ENCODE data around the gene VAMP4.
"Not testable (repeated sequence)": the region's sequence is repeated elsewhere in the genome, so short reads cannot be mapped to it uniquely, and the experiment has no call there.

VAMP4 gene

DNA sequence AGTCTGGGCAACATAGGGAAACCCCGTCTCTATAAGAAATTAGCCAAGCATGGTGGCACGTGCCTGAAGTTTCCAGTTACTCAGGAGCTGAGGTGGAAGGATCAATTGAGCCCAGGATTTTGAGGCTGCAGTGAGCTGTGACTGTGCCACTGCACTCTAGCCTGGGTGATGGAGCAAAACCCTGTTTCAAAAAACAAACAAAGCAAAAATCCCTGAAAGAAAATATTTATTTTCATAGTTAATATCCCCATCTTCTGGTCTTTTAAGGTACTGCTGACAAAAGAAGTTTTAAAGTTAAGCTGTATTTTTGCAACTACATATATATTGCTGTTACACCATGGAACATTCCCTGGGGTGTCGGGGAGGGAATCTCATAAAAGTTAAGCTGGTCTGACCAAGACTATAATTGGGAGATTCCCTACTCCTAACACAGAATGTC, 26.0 kb downstream of the VAMP4 start:
- no peak for DNase-seq (ENCODE audit: low read depth, low spot score)
- H3K4me3 ChIP-seq (ENCODE audit: low read length) = no peak overlapping the region

DNA sequence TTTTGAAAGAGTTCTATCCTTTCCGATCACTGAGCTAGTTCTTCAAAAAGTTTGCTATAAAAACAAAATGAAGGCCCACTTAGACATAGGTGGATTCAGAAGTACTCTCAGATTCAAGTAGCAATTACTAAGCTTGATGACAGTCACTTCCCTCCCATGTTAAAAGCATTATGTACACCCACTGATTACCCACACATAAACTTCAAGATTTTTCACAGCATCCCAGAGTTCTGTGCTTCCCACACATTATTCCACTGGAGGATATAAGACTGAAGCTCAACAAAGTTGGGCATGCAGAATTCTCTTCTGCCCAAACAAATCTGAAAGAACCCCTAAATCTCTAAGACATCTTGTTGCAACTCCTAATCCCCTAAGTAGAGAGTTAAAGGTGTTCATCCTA, 29.5 kb downstream of the VAMP4 start:
- no peak overlapping the region for H3K4me3 ChIP-seq (ENCODE audit: low read length)
- no peak for DNase-seq (ENCODE audit: low read depth, low spot score)

- no peak overlapping the region for H3K4me3 ChIP-seq (ENCODE audit: low read length)
Measured at GRCh38 chr1:171711643-171712042, 30.2 kb downstream of the VAMP4 start.

DNA sequence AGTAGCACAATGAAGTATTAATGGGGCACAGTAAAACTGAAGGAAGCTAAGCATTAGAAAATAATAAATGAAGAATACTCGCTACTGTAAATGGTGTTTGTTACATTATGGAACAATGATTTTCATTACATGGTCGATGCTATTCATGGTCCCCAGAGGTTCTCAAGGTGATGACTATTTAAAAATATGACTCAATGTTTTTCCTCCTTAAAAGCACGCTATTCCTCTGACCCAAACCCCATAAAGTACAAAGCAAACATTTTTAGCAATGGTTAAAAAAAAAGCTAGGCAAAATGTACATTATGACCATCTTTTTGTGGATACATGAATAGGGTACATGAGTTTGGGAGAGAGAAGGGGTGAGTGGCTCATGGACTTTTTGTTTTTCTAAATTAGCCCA, 34.3 kb downstream of the VAMP4 start:
- no peak overlapping the region for H3K4me3 ChIP-seq (ENCODE audit: low read length)
- no peak for DNase-seq (ENCODE audit: low read depth, low spot score)

More at GRCh38 chr1:171711643-171712042, 30.2 kb downstream of the VAMP4 start:
- DNase-seq (ENCODE audit: low read depth, low spot score) = no peak

GRCh38 chr1:171702598-171702997, 39.3 kb downstream of the VAMP4 start:
- no peak for DNase-seq (ENCODE audit: low read depth, low spot score)
- no peak overlapping the region for H3K4me3 ChIP-seq (ENCODE audit: low read length)

DNA sequence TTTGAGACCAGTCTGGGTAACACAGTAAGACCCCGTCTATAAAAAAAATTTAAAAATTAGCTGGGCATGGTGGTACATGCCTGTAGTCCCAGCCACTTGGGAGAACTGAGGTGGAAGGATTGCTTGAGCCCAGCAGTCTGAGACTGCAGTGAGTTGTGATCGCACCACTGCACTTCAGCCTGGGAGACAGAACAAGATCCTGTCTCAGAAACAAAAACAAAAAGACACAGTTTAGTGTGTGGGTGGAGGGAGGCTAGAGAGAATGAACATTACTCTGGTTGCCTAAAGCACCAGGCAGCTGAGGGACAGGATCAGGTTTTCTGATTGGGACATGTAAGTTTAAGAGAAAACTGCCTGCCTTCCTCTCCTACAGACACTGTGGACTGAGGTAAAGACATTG, 42.3 kb downstream of the VAMP4 start:
- DNase-seq (ENCODE audit: low read depth, low spot score) = no peak
- H3K4me3 ChIP-seq (ENCODE audit: low read length) = no peak overlapping the region

DNA sequence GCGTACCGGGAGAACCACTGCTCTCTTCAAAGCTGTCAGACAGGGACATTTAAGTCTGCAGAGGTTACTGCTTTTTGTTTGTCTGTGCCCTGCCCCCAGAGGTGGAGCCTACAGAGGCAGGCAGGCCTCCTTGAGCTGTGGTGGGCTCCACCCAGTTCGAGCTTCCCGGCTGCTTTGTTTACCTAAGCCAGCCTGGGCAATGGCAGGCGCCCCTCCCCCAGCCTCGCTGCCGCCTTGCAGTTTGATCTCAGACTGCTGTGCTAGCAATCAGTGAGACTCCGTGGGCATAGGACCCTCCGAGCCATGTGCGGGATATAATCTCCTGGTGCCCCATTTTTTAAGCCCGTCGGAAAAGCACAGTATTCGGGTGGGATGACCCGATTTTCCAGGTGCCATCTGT, 46.1 kb downstream of the VAMP4 start:
- DNase-seq (ENCODE audit: low read depth, low spot score); H3K4me3 ChIP-seq (ENCODE audit: low read length): not testable (repeated sequence)

DNA sequence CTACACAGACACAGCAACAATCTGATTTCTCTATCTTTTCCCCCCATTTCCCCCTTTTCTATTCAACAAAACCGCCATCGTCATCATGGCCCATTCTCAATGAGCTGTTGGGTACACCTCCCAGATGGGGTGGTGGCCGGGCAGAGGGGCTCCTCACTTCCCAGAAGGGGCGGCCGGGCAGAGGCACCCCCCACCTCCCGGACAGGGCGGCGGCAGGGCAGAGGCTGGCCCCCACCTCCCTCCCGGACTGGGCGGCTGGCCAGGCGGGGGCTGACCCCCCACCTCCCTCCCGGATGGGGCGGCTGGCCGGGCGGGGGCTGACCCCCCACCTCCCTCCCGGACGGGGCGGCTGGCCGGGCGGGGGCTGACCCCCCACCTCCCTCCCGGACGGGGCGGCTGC, 48.3 kb downstream of the VAMP4 start:
- not testable (repeated sequence) for DNase-seq (ENCODE audit: low read depth, low spot score); H3K4me3 ChIP-seq (ENCODE audit: low read length)

DNA sequence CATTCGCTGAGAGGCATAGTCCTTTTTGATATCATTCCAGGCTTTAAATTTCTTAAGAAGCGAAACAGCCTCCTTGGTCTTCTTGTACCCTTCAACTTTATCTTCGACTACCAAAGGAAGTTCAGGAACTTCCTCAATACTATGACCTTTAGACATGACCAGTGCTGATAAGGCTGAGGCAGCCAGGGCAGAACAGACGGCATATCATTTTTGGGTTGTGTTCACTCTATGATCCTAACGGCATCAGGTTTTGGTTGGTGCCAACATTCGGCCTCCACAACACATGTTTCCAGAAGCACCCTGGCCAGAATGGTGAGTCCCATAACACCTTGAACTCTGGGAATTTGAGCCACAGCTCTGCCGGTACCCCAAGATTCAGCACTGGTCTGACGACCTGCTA, 58.0 kb downstream of the VAMP4 start:
- no peak for DNase-seq (ENCODE audit: low read depth, low spot score)
- no peak overlapping the region for H3K4me3 ChIP-seq (ENCODE audit: low read length)

GRCh38 chr1:171680339-171680738, 61.5 kb downstream of the VAMP4 start:
- H3K4me3 ChIP-seq (ENCODE audit: low read length) = no peak overlapping the region
- DNase-seq (ENCODE audit: low read depth, low spot score) = no peak

GRCh38 chr1:171676823-171677222, 65.0 kb downstream of the VAMP4 start:
- no peak for DNase-seq (ENCODE audit: low read depth, low spot score)

GRCh38 chr1:171674431-171675405, 67.1 kb downstream of the VAMP4 start:
- H3K4me3 ChIP-seq (ENCODE audit: low read length) = no peak overlapping the region
- DNase-seq (ENCODE audit: low read depth, low spot score) = no peak

More at GRCh38 chr1:171676823-171677222, 65.0 kb downstream of the VAMP4 start:
- no peak overlapping the region for H3K4me3 ChIP-seq (ENCODE audit: low read length)

GRCh38 chr1:171670739-171671138, 71.1 kb downstream of the VAMP4 start:
- no peak for DNase-seq (ENCODE audit: low read depth, low spot score)

GRCh38 chr1:171668372-171668771, 73.5 kb downstream of the VAMP4 start:
- DNase-seq (ENCODE audit: low read depth, low spot score) = no peak

More at GRCh38 chr1:171670739-171671138, 71.1 kb downstream of the VAMP4 start:
- no peak overlapping the region for H3K4me3 ChIP-seq (ENCODE audit: low read length)

GRCh38 chr1:171666114-171666769, 75.6 kb downstream of the VAMP4 start:
- DNase-seq (ENCODE audit: low read depth, low spot score) = no peak
- H3K4me3 ChIP-seq (ENCODE audit: low read length) = no peak overlapping the region

More at GRCh38 chr1:171668372-171668771, 73.5 kb downstream of the VAMP4 start:
- no peak overlapping the region for H3K4me3 ChIP-seq (ENCODE audit: low read length)

DNA sequence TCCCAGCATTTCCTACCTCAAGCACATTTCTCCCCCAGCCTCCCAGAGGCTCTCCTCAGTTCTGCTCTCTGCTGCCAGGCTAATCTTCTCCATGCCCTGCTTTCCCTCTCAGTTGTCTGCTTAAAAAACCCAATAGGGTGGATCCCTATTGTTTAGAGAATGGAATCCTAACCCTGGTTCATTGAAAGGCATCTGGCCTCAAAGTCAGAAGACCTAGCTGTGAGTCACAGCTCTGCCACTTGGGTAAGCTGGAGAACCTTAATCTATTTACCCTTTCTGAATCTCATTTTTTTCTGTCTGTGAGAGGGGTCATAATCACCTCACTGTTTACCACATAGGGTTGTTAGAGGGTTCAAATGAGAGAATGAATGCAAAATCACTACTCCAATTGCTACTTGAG, 76.9 kb downstream of the VAMP4 start:
- H3K4me3 ChIP-seq (ENCODE audit: low read length) = no peak overlapping the region
- no peak for DNase-seq (ENCODE audit: low read depth, low spot score)

GRCh38 chr1:171663854-171664575, 77.8 kb downstream of the VAMP4 start:
- H3K4me3 ChIP-seq (ENCODE audit: low read length) = no peak overlapping the region
- DNase-seq (ENCODE audit: low read depth, low spot score) = no peak

- DNase-seq (ENCODE audit: low read depth, low spot score) = no peak
- no peak overlapping the region for H3K4me3 ChIP-seq (ENCODE audit: low read length)
Measured at GRCh38 chr1:171663036-171663853, 78.6 kb downstream of the VAMP4 start.
